Fibroblast of peridontal ligament (primary cell): ENCODE results near the gene TEF.

Experiments
- DNase-seq: peaks from one replicate; pipeline ENCODE4 v3.0.0-alpha.2; 2010; ENCODE audit errors: extremely low read depth

TEF gene

GRCh38 chr22:41381329-41382097 lies at the start of gene TEF:
Gene TEF, plus strand, starts transcription at chr22:41381942. Its CDS starts 103 bp downstream, at chr22:41382045.
- peak; percentile 97 for DNase-seq

- no peak for DNase-seq
Observed at GRCh38 chr22:41332217-41332939, 49.4 kb upstream of the TEF start.

- no peak for DNase-seq
Observed at GRCh38 chr22:41333806-41334205, 47.9 kb upstream of the TEF start.

GRCh38 chr22:41334215-41334614 lies 47.5 kb upstream of the TEF start:
- DNase-seq, result no peak

GRCh38 chr22:41334951-41335635 lies 46.6 kb upstream of the TEF start:
- no peak for DNase-seq

- peak; percentile 5 for DNase-seq
Observed at GRCh38 chr22:41338614-41339212, 43.0 kb upstream of the TEF start.

- no peak for DNase-seq
Observed at GRCh38 chr22:41339823-41340222, 41.9 kb upstream of the TEF start.

GRCh38 chr22:41340357-41340756 lies 41.4 kb upstream of the TEF start:
- DNase-seq, result no peak

GRCh38 chr22:41341012-41341411 lies 40.7 kb upstream of the TEF start:
- DNase-seq, result no peak

GRCh38 chr22:41341990-41342389 lies 39.8 kb upstream of the TEF start:
- no peak for DNase-seq

GRCh38 chr22:41343300-41343699 lies 38.4 kb upstream of the TEF start:
- no peak for DNase-seq

- DNase-seq, result no peak
Observed at GRCh38 chr22:41343717-41344116, 38.0 kb upstream of the TEF start.

GRCh38 chr22:41344189-41344788 lies 37.5 kb upstream of the TEF start:
- no peak for DNase-seq

GRCh38 chr22:41345807-41346335 lies 35.9 kb upstream of the TEF start:
- no peak for DNase-seq

GRCh38 chr22:41347066-41347859 lies 34.5 kb upstream of the TEF start:
- no peak for DNase-seq

GRCh38 chr22:41348964-41349484 lies 32.7 kb upstream of the TEF start:
- no peak for DNase-seq

GRCh38 chr22:41350087-41350486 lies 31.7 kb upstream of the TEF start:
- DNase-seq, result peak; percentile 19

- no peak for DNase-seq
Observed at GRCh38 chr22:41351011-41351410, 30.7 kb upstream of the TEF start.

- DNase-seq, result peak; percentile 44
Observed at GRCh38 chr22:41352058-41352457, 29.7 kb upstream of the TEF start.

- DNase-seq, result no peak
Observed at GRCh38 chr22:41353862-41354575, 27.7 kb upstream of the TEF start.
